SU-DHL-6 (cell line): ENCODE measurements around the gene COL4A2.

Experiments
- H2AFZ ChIP-seq: fragments of 200-600 bp; sonication (generic); 2 replicates; pipeline ENCODE4 v1.6.1; 2014; ENCODE audit warnings: low read depth, mild to moderate bottlenecking, moderate library complexity, mixed read lengths, antibody characterized with exemption, low read length; ENCODE audit not compliant: severe bottlenecking
- H3F3A ChIP-seq: fragments of 200-600 bp; shearing (Covaris generic); 2 replicates; pipeline ENCODE4 v1.6.0; 2016; ENCODE audit warnings: antibody characterized with exemption, mild to moderate bottlenecking; ENCODE audit not compliant: insufficient read depth
- H3K27ac ChIP-seq: fragments of 200-600 bp; sonication (generic); 2 replicates; pipeline ENCODE4 v1.5.1; 2016; ENCODE audit warnings: low read depth, mild to moderate bottlenecking, low read length, moderate library complexity, mixed read lengths
- H3K27me3 ChIP-seq: fragments of 200-600 bp; sonication (generic), shearing (Covaris generic); 2 replicates; pipeline ENCODE4 v1.6.0; 2014; ENCODE audit warnings: mild to moderate bottlenecking, low read length
- H3K36me3 ChIP-seq: fragments of 200-600 bp; sonication (generic); 2 replicates; pipeline ENCODE4 v1.6.1; 2014; ENCODE audit warnings: mild to moderate bottlenecking, low read length, mixed read lengths
- H3K4me2 ChIP-seq: fragments of 300-600, 200-600 bp; shearing (Covaris generic), sonication (generic); 2 replicates; pipeline ENCODE4 v1.6.0; 2014; ENCODE audit warnings: low read length, low read depth, mild to moderate bottlenecking; ENCODE audit not compliant: poor library complexity, severe bottlenecking
- H3K4me3 ChIP-seq: fragments of 200-600 bp; sonication (generic); 2 replicates; pipeline ENCODE4 v1.5.1; 2014; ENCODE audit warnings: antibody characterized with exemption, low read length, mild to moderate bottlenecking, mixed read lengths; ENCODE audit not compliant: insufficient read depth, poor library complexity, severe bottlenecking
- H3K79me2 ChIP-seq: fragments of 200-600 bp; sonication (generic); 2 replicates; pipeline ENCODE4 v1.6.1; 2014; ENCODE audit warnings: mild to moderate bottlenecking, low read length, moderate library complexity; ENCODE audit not compliant: insufficient read depth
- H3K9ac ChIP-seq: fragments of 200-600 bp; sonication (generic); 2 replicates; pipeline ENCODE4 v1.7.0; 2014; ENCODE audit warnings: mild to moderate bottlenecking, low read length
- H3K9me2 ChIP-seq: fragments of 200-600 bp; sonication (generic); replicated peaks from 2 replicates; pipeline ENCODE4 v1.6.1; 2014; ENCODE audit warnings: low read length; ENCODE audit not compliant: insufficient read depth
- H3K9me3 ChIP-seq: fragments of 200-600 bp; sonication (generic); 2 replicates; pipeline ENCODE4 v1.6.1; 2014; ENCODE audit warnings: low read length, mixed read lengths; ENCODE audit not compliant: insufficient read depth
- H4K20me1 ChIP-seq: fragments of 200-600 bp; sonication (generic); 2 replicates; pipeline ENCODE4 v1.6.1; 2014; ENCODE audit warnings: low read depth, mild to moderate bottlenecking, antibody characterized with exemption, low read length, moderate library complexity, mixed read lengths
- EZH2phosphoT487 ChIP-seq: fragments of 200-600 bp; sonication (generic), shearing (Covaris generic); conservative IDR thresholded peaks from 2 replicates; pipeline ENCODE4 v1.6.1; 2018; ENCODE audit warnings: mild to moderate bottlenecking, antibody characterized with exemption, low read length, moderate library complexity, mixed read lengths
- TF ChIP-seq, protein P1 (sequence below): fragments of 200-600 bp; sonication (generic); IDR thresholded peaks from one replicate; pipeline ENCODE4 v1.5.1; 2017; ENCODE audit warnings: antibody characterized with exemption, mild to moderate bottlenecking, low read length, moderate library complexity; ENCODE audit not compliant: insufficient read depth, poor library complexity, severe bottlenecking

The COL4A2 gene

DNA sequence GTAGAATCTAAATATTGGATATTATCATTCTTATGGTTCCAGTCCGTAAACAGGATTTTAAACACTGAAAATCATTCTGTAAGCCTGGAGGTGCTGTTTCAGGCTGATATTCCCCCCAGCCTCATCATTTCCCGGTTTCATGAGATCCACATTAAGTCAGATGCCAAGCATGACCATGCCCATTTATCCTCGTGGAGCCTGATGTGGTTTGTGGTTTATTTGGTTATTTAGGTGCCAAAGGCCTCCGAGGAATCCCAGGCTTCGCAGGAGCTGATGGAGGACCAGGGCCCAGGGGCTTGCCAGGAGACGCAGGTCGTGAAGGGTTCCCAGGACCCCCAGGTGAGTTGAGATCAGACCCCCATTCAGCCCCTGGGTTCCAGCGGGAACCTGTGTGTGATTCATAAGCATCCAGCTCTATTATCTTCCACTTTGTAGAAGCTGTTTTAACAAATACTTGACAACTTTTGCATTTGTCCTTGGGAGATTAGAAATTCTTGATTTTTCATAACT lies 162.0 kb downstream of the COL4A2 start:
- Histone ChIP-seq H3K36me3 (no peaks in the 10 kb centered on the region), H3K79me2 (no peaks in the 10 kb centered on the region), H3K9me2 (no peaks in the 10 kb centered on the region)

DNA sequence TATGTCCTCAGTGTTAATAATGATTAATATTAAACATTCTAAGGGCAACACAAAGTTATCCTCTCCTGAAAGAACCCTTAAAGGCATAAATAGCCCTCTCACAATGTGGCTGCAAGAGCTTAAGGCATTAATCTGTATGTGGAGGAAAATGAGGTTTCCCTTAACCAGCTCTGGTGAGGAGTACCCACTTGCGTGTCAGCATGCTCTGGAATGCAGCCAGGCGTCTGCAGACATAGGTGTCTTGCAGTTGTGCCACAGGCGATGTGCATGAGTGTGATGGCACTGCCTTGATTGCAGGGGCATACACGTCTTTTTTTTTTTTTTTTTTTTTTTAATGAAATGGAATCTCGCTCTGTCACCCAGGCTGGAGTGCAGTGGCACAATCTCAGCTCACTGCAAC lies 162.5 kb downstream of the COL4A2 start:
- H3K4me2 ChIP-seq: no peak overlapping the region
- no peak overlapping the region for H3K4me3 ChIP-seq
- no peaks in the 10 kb centered on the region for H3K36me3 ChIP-seq
- H3K79me2 ChIP-seq: no peaks in the 10 kb centered on the region
- H4K20me1 ChIP-seq: no peaks in the 10 kb centered on the region
- H3K27ac ChIP-seq: no peak overlapping the region
- H2AFZ ChIP-seq: no peak overlapping the region
- H3K9ac ChIP-seq: no peak overlapping the region
- H3K9me2 ChIP-seq: no peaks in the 10 kb centered on the region
- no peaks in the 10 kb centered on the region for H3K27me3 ChIP-seq
- TF ChIP-seq, protein P1, sequence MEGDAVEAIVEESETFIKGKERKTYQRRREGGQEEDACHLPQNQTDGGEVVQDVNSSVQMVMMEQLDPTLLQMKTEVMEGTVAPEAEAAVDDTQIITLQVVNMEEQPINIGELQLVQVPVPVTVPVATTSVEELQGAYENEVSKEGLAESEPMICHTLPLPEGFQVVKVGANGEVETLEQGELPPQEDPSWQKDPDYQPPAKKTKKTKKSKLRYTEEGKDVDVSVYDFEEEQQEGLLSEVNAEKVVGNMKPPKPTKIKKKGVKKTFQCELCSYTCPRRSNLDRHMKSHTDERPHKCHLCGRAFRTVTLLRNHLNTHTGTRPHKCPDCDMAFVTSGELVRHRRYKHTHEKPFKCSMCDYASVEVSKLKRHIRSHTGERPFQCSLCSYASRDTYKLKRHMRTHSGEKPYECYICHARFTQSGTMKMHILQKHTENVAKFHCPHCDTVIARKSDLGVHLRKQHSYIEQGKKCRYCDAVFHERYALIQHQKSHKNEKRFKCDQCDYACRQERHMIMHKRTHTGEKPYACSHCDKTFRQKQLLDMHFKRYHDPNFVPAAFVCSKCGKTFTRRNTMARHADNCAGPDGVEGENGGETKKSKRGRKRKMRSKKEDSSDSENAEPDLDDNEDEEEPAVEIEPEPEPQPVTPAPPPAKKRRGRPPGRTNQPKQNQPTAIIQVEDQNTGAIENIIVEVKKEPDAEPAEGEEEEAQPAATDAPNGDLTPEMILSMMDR: no peak
- H3K9me3 ChIP-seq: no peaks in the 10 kb centered on the region
- no peaks in the 10 kb centered on the region for H3F3A ChIP-seq

More for the DNA sequence above, 162.0 kb downstream of the COL4A2 start:
- no peak overlapping the region for H3K27ac ChIP-seq
- H3K9me3 ChIP-seq: no peaks in the 10 kb centered on the region
- no peak overlapping the region for H3K4me3 ChIP-seq
- TF ChIP-seq EZH2phosphoT487: no peak
- TF ChIP-seq, protein P1: no peak
- no peak overlapping the region for H2AFZ ChIP-seq
- no peak overlapping the region for H3K9ac ChIP-seq
- no peaks in the 10 kb centered on the region for H4K20me1 ChIP-seq
- no peaks in the 10 kb centered on the region for H3K27me3 ChIP-seq
- H3F3A ChIP-seq: no peaks in the 10 kb centered on the region
- H3K4me2 ChIP-seq: no peak overlapping the region

DNA sequence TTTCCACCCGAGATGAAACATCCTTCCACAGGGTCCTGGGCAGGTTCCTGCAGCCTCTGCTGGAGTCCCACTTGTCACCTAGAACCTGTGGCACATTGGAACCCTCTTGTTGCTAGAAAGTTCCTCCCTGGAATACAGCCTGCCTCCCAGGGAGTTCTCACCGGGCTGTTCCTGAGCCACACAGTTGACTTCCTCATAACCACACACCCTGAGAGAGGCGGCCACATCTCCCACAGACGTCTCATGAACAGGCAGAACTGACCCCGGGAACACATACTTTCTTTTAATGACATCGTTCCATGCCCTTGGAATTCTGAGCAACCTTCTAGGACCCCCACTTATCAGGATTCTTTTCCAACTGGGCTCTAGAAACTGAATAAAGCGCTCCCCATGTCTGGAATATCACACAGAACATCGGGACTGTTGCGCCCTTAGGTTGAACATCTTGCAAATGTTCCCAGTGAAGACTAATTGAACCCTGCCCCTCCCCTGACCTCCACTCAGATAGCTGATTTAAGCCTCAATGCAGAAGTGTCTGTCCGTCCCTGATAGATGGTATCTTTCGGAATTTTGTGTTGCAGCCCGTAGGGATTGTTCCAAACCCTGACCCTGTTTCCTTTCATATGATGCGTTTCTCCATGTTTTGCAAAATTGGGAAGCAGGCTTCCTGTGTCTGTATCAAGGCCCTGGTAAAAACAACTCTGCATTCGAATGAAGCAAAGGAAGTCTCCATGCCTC lies 163.4 kb downstream of the COL4A2 start:
- Histone ChIP-seq H3K9ac (no peak overlapping the region), H3K4me3 (no peak overlapping the region), H3K79me2 (no peaks in the 10 kb centered on the region), H3K9me3 (no peaks in the 10 kb centered on the region), H2AFZ (no peak overlapping the region), H4K20me1 (no peaks in the 10 kb centered on the region), H3K27me3 (no peaks in the 10 kb centered on the region), H3K27ac (no peak overlapping the region), H3K36me3 (no peaks in the 10 kb centered on the region), H3F3A (no peaks in the 10 kb centered on the region), H3K4me2 (no peak overlapping the region), H3K9me2 (no peaks in the 10 kb centered on the region)
- TF ChIP-seq, protein P1: no peak
- TF ChIP-seq EZH2phosphoT487: no peak
